GM12878 (cell line): ENCODE measurements around the gene UNC119. TPM values are rescaled to one million over a fixed set of nuclear protein-coding genes. Genes with fewer than 3 reads are reported as not detected.

Experiments used
- ATAC-seq: fragments of 200-7000 bp; cut with Tn5 transposase; 3 replicates; pipeline ENCODE4 v1.9.1; 2020; ENCODE audit warnings: mild to moderate bottlenecking, moderate library complexity
- BruUV-seq: library from RNA; stranded (reverse); fragments of 400-500 nt; replicated peaks from 2 replicates; lab custom pipeline; 2021; lab: Mats Ljungman, UMichigan
- CTCF ChIA-PET: fragments of 300-600 bp; sonication (Branson Sonifier 250); formaldehyde crosslinking; extraction: SDS; loops from one replicate; lab custom pipeline; 2021; ENCODE audit warnings: inconsistent platforms; lab: Yijun Ruan, JAX
- POLR2A ChIA-PET: fragments of 350-600 bp; formaldehyde crosslinking; extraction: SDS; loops from one replicate; lab custom pipeline; 2021; ENCODE audit warnings: inconsistent platforms; lab: Charles Lee
- RAD21 ChIA-PET: fragments of 300-600 bp; sonication (Branson Sonifier 250); formaldehyde crosslinking; loops from one replicate; lab custom pipeline; 2023; ENCODE audit warnings: antibody characterized with exemption; ENCODE audit not compliant: unreplicated experiment; lab: Charles Lee
- SMC1A ChIA-PET: fragments of 300-600 bp; sonication (Branson Sonifier 250); formaldehyde crosslinking; loops from one replicate; lab custom pipeline; 2023; ENCODE audit not compliant: unreplicated experiment, uncharacterized antibody; lab: Charles Lee
- DNase-seq: peaks from one replicate; pipeline ENCODE4 v3.0.0-alpha.2; 2011; ENCODE audit warnings: low read depth, low spot score
- FAIRE-seq: peaks from 3 replicates; lab custom pipeline; 2011; peaks lifted over from hg19 to GRCh38; lab: Jason Lieb, UNC
- H2AFZ ChIP-seq: 2 replicates; pipeline ENCODE4 v1.6.0; 2011; ENCODE audit warnings: low read depth, low read length, control low read depth; ENCODE audit not compliant: control insufficient read depth
- H3K27ac ChIP-seq: 2 replicates; pipeline ENCODE4 v1.5.1; 2011; ENCODE audit warnings: control low read depth; ENCODE audit not compliant: control insufficient read depth, insufficient read depth
- H3K27me3 ChIP-seq, 2 experiments: replicated peaks in 1 of 2; 2 replicates each; pipeline versions ENCODE4 v1.6.0 to v1.6.1; 2011; ENCODE audit warnings: low read length in 1 of 2; ENCODE audit not compliant: control insufficient read depth in 2 of 2, insufficient read depth in 2 of 2
- H3K36me3 ChIP-seq, 2 experiments: 2 replicates each; pipeline ENCODE4 v1.5.1; 2011; ENCODE audit warnings: low read length in 1 of 2; ENCODE audit not compliant: control insufficient read depth in 2 of 2, insufficient read depth in 2 of 2
- H3K4me1 ChIP-seq: 2 replicates; pipeline ENCODE4 v1.6.1; 2011; ENCODE audit warnings: mild to moderate bottlenecking, low read length, moderate library complexity, mixed read lengths; ENCODE audit not compliant: control insufficient read depth, insufficient read depth
- H3K4me2 ChIP-seq: 2 replicates; pipeline ENCODE4 v1.6.0; 2011; ENCODE audit warnings: control low read depth; ENCODE audit not compliant: control insufficient read depth, insufficient read depth
- H3K4me3 ChIP-seq: fragments of 200-600 bp; sonication (generic); 2 replicates; pipeline ENCODE4 v1.5.1; 2016
- H3K79me2 ChIP-seq: 2 replicates; pipeline ENCODE4 v1.6.0; 2011; ENCODE audit warnings: low read length; ENCODE audit not compliant: control insufficient read depth, insufficient read depth
- H3K9ac ChIP-seq: 2 replicates; pipeline ENCODE4 v1.8.0; 2011; ENCODE audit warnings: low read length, control low read depth, mixed read lengths; ENCODE audit not compliant: control insufficient read depth, insufficient read depth
- H3K9me3 ChIP-seq: replicated peaks from 3 replicates; pipeline ENCODE4 v1.5.1; 2011; ENCODE audit warnings: mild to moderate bottlenecking, low read length; ENCODE audit not compliant: control insufficient read depth, insufficient read depth
- H4K20me1 ChIP-seq: 2 replicates; pipeline ENCODE4 v1.6.0; 2011; ENCODE audit not compliant: control insufficient read depth, insufficient read depth
- ELK1 ChIP-seq: IDR thresholded peaks from 2 replicates; pipeline ENCODE4 v1.6.1; 2012; ENCODE audit warnings: low read depth, low read length, improper control_type of control experiment
- EP300 ChIP-seq, 2 experiments: fragments of 150-350 bp in 1 of 2; IDR thresholded peaks; 2 replicates each; pipeline ENCODE4 v1.6.1; 2011 to 2012; ENCODE audit warnings: low read depth in 2 of 2, low read length in 2 of 2, borderline replicate concordance in 1 of 2, improper control_type of control experiment in 1 of 2, inconsistent platforms in 1 of 2; ENCODE audit not compliant: control insufficient read depth in 1 of 2
- JUND ChIP-seq: IDR thresholded peaks from 2 replicates; pipeline ENCODE4 v1.6.1; 2012; ENCODE audit warnings: low read depth, mild to moderate bottlenecking, low read length, improper control_type of control experiment, moderate library complexity
- MEF2B ChIP-seq: fragments of 450-650 bp; IDR thresholded peaks from 2 replicates; pipeline ENCODE4 v1.6.1; 2018; ENCODE audit warnings: mild to moderate bottlenecking, moderate library complexity; ENCODE audit not compliant: partially characterized antibody, poor library complexity, severe bottlenecking
- MLLT1 ChIP-seq: fragments of 450-650 bp; IDR thresholded peaks from 2 replicates; pipeline ENCODE4 v1.6.1; 2016; ENCODE audit warnings: mild to moderate bottlenecking
- MYC ChIP-seq: IDR thresholded peaks from 2 replicates; pipeline ENCODE4 v1.6.1; 2011; ENCODE audit warnings: mild to moderate bottlenecking, low read length, moderate library complexity, inconsistent platforms; ENCODE audit not compliant: insufficient read depth, insufficient replicate concordance, insufficient read length, severe bottlenecking
- SIN3A ChIP-seq: IDR thresholded peaks from 2 replicates; pipeline ENCODE4 v1.6.1; 2012; ENCODE audit warnings: low read depth, low read length, improper control_type of control experiment
- SMARCA5 ChIP-seq: fragments of 450-650 bp; IDR thresholded peaks from 2 replicates; pipeline ENCODE4 v1.6.1; 2017; ENCODE audit warnings: mild to moderate bottlenecking
- SREBF2 ChIP-seq: IDR thresholded peaks from 2 replicates; pipeline ENCODE4 v1.6.1; 2012; ENCODE audit warnings: mild to moderate bottlenecking, low read length
- ZNF207 ChIP-seq: fragments of 450-650 bp; IDR thresholded peaks from 2 replicates; pipeline ENCODE4 v1.6.1; 2014; ENCODE audit warnings: antibody characterized with exemption, mild to moderate bottlenecking, borderline replicate concordance
- ZNF217 ChIP-seq: fragments of 450-650 bp; IDR thresholded peaks from 2 replicates; pipeline ENCODE4 v1.6.1; 2017; ENCODE audit warnings: antibody characterized with exemption, mild to moderate bottlenecking
- WGBS: methylation state at CpG from one replicate; pipeline ENCODE4 v1.1.6; 2016; ENCODE audit warnings: low lambda C conversion rate; ENCODE audit not compliant: insufficient replicate concordance, insufficient coverage; ENCODE audit errors: missing lambda C conversion rate; 5-methylcytosine and 5-hydroxymethylcytosine counted together
- in situ Hi-C: fragments of 300-500 bp; cut with MboI; formaldehyde crosslinking; loops from 9 replicates; pipeline ENCODE4 v1.14.3; 2018; ENCODE audit warnings: mixed read lengths
- intact Hi-C: fragments of 100-400 bp; cut with micrococcal nuclease; formaldehyde crosslinking; loops from one replicate; pipeline ENCODE4 v1.14.2; 2022; ENCODE audit not compliant: unreplicated experiment
- polyA plus RNA-seq, 11 experiments: library from polyadenylated mRNA; depleted of rRNA in 4 of 11; unstranded in 6 of 11; stranded (reverse) in 5 of 11; fragments of >200 nt; fragmentation: Nextera tagmentation in 4 of 11; fragmentation: Illumina TruSeq in 1 of 11; extraction: Ambion mirVana in 4 of 11; extraction: Trizol in 1 of 11; gene quantifications; 1 replicate in 1 of 11; 2 replicates in 10 of 11; pipeline versions ENCODE4 v1.2.1 to v1.2.3, GENCODE V29; 2011 to 2016; ENCODE audit warnings: inconsistent platforms in 2 of 11, missing spikeins in 2 of 11, low read depth in 1 of 11
- total RNA-seq, 4 experiments: library from RNA; depleted of rRNA in 3 of 4; stranded (reverse); fragments of >200 nt in 3 of 4; fragmentation: Illumina TruSeq in 1 of 4; extraction: Trizol in 1 of 4; gene quantifications; 2 replicates each; pipeline versions ENCODE4 v1.2.1 to v1.2.3, GENCODE V29; 2013 to 2021
- TF ChIP-seq, protein P1 (sequence below): fragments of 450-650 bp; formaldehyde crosslinking; IDR thresholded peaks from 2 replicates; pipeline ENCODE4 v1.5.0; 2022; ENCODE audit warnings: mild to moderate bottlenecking, missing genetic modification characterization

Gene UNC119
- total and polyA plus RNA-seq, 10 of the 15 experiments (the other 5 are each of a cell fraction or from before 2014, with no cell fraction given): 2.7 to 436 (median 57.8) TPM

DNA sequence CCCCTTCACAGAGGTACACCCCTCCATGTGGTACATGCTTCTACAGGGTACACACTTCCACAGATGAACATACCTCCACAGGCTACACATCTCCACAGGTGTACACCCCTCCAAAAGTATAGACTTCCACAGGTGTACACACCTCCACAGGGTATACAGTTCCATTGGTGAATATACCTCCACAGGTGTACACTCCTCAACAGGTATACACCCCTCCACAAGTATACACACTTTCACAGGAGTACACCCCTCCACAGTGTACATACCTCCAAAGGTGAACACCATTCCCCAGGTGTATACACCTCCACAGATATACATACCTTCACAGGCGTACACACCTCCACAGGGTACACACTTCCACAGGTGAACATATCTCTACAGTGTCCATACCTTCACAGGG lies 36.9 kb downstream of the UNC119 start:
- ChIA-PET CTCF (no interaction called here), POLR2A (no interaction called here), SMC1A (no interaction called here), RAD21 (no interaction called here)
- H3K4me1 ChIP-seq: peaks cover 9% of the 10 kb centered on the region
- intact Hi-C loops (no loop called here), in situ Hi-C loops (no loop called here)
- H3K4me3 ChIP-seq: no peak overlapping the region
- peaks cover 1% of the 10 kb centered on the region; the same call in 1 of the 3 replicates for H3K9me3 ChIP-seq
- WGBS: 82% methylated on average over 1 of the region's 1 CpG
- BruUV-seq: no TSS peak
- ATAC-seq (no peak), DNase-seq (no peak), FAIRE-seq (no peak)
- no peak overlapping the region for H3K4me2 ChIP-seq
- H3K27me3 ChIP-seq: no peaks in the 10 kb centered on the region
- H3K9ac ChIP-seq: no peak overlapping the region
- no peak for TF ChIP-seq JUND
- no peak for TF ChIP-seq SIN3A
- no peak overlapping the region for H2AFZ ChIP-seq
- no peaks in the 10 kb centered on the region for H3K36me3 ChIP-seq
- H3K27ac ChIP-seq: no peak overlapping the region
- H4K20me1 ChIP-seq: no peaks in the 10 kb centered on the region
- H3K79me2 ChIP-seq: no peaks in the 10 kb centered on the region

GRCh38 chr17:28514561-28515002 lies 37.8 kb downstream of the UNC119 start:
- Histone ChIP-seq H4K20me1 (no peaks in the 10 kb centered on the region), H3K9ac (no peak overlapping the region), H3K27ac (no peak overlapping the region), H3K36me3 (no peaks in the 10 kb centered on the region), H3K4me2 (no peak overlapping the region), H3K79me2 (no peaks in the 10 kb centered on the region), H2AFZ (no peak overlapping the region), H3K27me3 (no peaks in the 10 kb centered on the region), H3K4me1 (peaks cover 9% of the 10 kb centered on the region), H3K9me3 (peaks cover 1% of the 10 kb centered on the region; the same call in 1 of the 3 replicates), H3K4me3 (no peak overlapping the region)
- ChIA-PET RAD21 (no interaction called here), SMC1A (no interaction called here), CTCF (no interaction called here), POLR2A (no interaction called here)
- FAIRE-seq (no peak), DNase-seq (no peak), ATAC-seq (no peak)
- in situ Hi-C loops: no loop called here
- intact Hi-C loops: no loop called here
- 56% methylated on average over 16 of the region's 16 CpGs for WGBS
- BruUV-seq: no TSS peak
- TF ChIP-seq EP300 (IDR thresholded peaks at IDR 0.05; ENCODE audit: borderline replicate concordance in 1 of 2, control insufficient read depth in 1 of 2, low read depth in 2 of 2, low read length in 2 of 2) (no peak), SREBF2 (no peak), SMARCA5 (no peak), MEF2B (no peak), ZNF207 (no peak), MYC (no peak), ZNF217 (no peak), ELK1 (no peak), MLLT1 (no peak)
- TF ChIP-seq, protein P1, sequence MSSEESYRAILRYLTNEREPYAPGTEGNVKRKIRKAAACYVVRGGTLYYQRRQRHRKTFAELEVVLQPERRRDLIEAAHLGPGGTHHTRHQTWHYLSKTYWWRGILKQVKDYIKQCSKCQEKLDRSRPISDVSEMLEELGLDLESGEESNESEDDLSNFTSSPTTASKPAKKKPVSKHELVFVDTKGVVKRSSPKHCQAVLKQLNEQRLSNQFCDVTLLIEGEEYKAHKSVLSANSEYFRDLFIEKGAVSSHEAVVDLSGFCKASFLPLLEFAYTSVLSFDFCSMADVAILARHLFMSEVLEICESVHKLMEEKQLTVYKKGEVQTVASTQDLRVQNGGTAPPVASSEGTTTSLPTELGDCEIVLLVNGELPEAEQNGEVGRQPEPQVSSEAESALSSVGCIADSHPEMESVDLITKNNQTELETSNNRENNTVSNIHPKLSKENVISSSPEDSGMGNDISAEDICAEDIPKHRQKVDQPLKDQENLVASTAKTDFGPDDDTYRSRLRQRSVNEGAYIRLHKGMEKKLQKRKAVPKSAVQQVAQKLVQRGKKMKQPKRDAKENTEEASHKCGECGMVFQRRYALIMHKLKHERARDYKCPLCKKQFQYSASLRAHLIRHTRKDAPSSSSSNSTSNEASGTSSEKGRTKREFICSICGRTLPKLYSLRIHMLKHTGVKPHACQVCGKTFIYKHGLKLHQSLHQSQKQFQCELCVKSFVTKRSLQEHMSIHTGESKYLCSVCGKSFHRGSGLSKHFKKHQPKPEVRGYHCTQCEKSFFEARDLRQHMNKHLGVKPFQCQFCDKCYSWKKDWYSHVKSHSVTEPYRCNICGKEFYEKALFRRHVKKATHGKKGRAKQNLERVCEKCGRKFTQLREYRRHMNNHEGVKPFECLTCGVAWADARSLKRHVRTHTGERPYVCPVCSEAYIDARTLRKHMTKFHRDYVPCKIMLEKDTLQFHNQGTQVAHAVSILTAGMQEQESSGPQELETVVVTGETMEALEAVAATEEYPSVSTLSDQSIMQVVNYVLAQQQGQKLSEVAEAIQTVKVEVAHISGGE: no peak
